Stimulated activated naive B cell treated with anti-CD40 and anti-IgM and Interleukin-4, amounts not matched to agents 10 μg/mL and 1 μg/mL and 100 μg/mL, for 72 hours (primary cell): ENCODE data around the gene ZNF408.
A peak's percentile ranks its signal among the peaks of the same experiment; 100 is the strongest.
"Not testable (repeated sequence)": the region's sequence is repeated elsewhere in the genome, so short reads cannot be mapped to it uniquely, and the experiment has no call there.

Experiments
- ATAC-seq, 2 donors: fragments of 150-1000 bp; cut with Tn5 transposase; replicated peaks; 2 replicates each; pipeline ENCODE4 v1.10.0; 2021; ENCODE audit warnings: moderate library complexity in 1 of 2
- DNase-seq: peaks from one replicate; pipeline ENCODE4 v3.0.0; 2021
- H3K27ac Mint-ChIP-seq: one replicate; pipeline ENCODE4 v1.8.0; 2022; ENCODE audit warnings: mild to moderate bottlenecking, mixed read lengths
- H3K27me3 Mint-ChIP-seq, 2 donors: one replicate each; pipeline ENCODE4 v1.8.0; 2022; ENCODE audit warnings: mixed read lengths in 2 of 2
- H3K36me3 Mint-ChIP-seq, 2 donors: one replicate each; pipeline ENCODE4 v1.8.0; 2022; ENCODE audit warnings: mixed read lengths in 2 of 2, mild to moderate bottlenecking in 1 of 2
- H3K4me1 Mint-ChIP-seq, 2 donors: one replicate each; pipeline ENCODE4 v1.8.0; 2022; ENCODE audit warnings: mixed read lengths in 2 of 2, mild to moderate bottlenecking in 1 of 2
- H3K4me3 Mint-ChIP-seq, 2 donors: one replicate each; pipeline ENCODE4 v1.8.0; 2022; ENCODE audit warnings: mild to moderate bottlenecking in 2 of 2, mixed read lengths in 2 of 2, moderate library complexity in 1 of 2
- H3K9me3 Mint-ChIP-seq, 2 donors: one replicate each; pipeline ENCODE4 v1.8.0; 2022; ENCODE audit warnings: mixed read lengths in 2 of 2, mild to moderate bottlenecking in 1 of 2

ZNF408 gene

DNA sequence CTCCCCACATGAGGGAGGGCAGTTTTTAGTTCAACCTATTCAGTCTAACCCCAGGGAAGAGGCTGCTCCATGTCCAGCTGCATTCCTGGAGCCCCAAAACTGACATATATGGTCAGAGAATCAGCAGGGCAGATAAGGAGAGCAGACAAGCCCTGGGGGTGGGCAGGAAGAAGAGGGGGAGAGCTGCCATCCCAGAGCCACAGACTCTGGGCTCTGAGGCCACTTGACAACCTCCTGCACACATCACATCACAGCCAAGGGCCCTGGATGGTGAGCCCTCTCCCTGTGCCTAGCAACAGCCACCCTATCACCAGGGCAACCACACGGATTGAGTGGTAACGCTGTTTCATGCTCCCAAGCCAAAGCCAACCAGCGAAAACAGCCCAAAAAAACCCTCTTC, 3.5 kb upstream of the ZNF408 start:
- H3K4me1 Mint-ChIP-seq, result peaks cover 27 to 43% of the 10 kb centered on the region in 2 donors
- H3K36me3 Mint-ChIP-seq, result peaks cover 16 to 41% of the 10 kb centered on the region in 2 donors
- no peaks in the 10 kb centered on the region for H3K27me3 Mint-ChIP-seq
- no peak overlapping the region for H3K27ac Mint-ChIP-seq
- DNase-seq (no peak), ATAC-seq (no peak)
- H3K9me3 Mint-ChIP-seq, result no peaks in the 10 kb centered on the region
- H3K4me3 Mint-ChIP-seq, result no peak overlapping the region

DNA sequence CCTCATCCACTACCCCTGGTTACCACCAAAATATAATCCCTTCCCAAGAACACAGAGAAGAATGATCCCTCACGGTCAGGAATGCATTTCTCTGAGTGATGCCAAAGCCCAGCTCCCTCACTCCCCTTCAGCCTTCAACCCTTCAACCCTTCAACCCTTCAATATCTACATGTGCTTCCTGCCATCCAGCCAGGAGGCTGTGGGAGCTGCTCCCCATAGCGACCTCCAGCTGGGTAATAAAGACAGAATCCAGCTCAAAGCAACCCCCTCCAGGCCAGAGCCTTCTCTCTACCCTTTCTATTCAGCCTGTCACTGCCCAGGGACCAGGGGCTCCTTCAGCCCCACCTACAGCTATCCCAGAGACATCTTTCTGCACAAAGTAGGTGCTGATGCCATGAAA, 3.1 kb upstream of the ZNF408 start:
- no peak for DNase-seq
- Mint-ChIP-seq H3K27ac (no peak overlapping the region), H3K4me1 (peaks cover 30 to 47% of the 10 kb centered on the region in 2 donors), H3K9me3 (no peaks in the 10 kb centered on the region), H3K4me3 (no peak overlapping the region), H3K27me3 (no peaks in the 10 kb centered on the region), H3K36me3 (peaks cover 19 to 43% of the 10 kb centered on the region in 2 donors)
- no peak for ATAC-seq

DNA sequence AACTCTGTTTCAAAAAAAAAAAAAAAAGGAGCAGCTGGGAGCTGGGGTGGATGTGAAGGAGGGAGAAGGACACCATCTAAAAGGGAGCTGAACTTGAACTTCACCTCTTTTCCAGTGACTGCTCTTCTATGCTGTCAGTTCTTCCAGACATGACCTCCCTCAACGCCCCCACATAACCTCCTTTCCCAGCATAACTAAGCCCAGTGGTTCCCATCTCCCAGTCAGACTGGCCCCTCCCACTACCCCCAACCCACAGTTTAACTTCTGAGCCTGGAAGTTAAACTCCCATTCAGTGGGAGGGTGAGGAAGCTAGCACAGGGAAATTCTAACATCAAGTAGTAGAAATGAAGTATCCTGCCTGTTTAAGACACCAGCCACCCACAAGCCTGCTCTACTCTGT, 2.2 kb upstream of the ZNF408 start:
- no peak overlapping the region for H3K4me3 Mint-ChIP-seq
- no peaks in the 10 kb centered on the region for H3K27me3 Mint-ChIP-seq
- H3K36me3 Mint-ChIP-seq, result peaks cover 23 to 52% of the 10 kb centered on the region in 2 donors
- no peaks in the 10 kb centered on the region for H3K9me3 Mint-ChIP-seq
- H3K27ac Mint-ChIP-seq, result peak overlapping the region; percentile 25
- peaks cover 33 to 55% of the 10 kb centered on the region in 2 donors for H3K4me1 Mint-ChIP-seq
- no peak for DNase-seq
- no peak for ATAC-seq

DNA sequence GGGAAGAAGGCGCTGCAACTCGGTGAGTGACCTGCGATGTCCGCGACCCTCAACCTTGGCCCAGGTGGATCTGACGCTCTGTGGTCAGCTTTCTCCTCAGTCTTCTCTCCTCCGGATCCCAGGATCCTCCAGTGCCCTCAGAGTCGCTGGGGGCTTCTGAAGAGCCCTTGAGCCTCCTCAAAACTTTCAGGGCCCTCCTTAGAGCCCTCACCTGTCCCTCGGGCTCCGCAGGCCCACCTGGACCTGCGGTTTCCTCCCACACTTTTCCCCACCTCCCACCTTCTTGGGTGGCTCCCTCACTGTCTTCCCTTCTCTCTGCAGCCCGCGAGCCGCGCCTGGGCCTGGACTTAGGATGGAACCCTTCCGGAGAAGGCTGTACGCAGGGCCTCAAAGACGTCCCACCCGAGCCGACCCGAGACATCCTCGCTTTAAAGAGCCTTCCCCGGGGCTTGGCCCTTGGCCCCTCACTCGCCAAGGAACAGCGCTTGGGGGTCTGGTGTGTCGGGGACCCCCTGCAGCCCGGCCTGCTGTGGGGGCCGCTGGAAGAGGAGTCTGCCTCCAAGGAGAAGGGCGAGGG, 335 bp downstream of the ZNF408 start:
- peak in 1 of 2 donors; percentile 1 for ATAC-seq
- peak overlapping the region; percentile 100 for H3K27ac Mint-ChIP-seq
- H3K36me3 Mint-ChIP-seq, result peaks cover 22 to 55% of the 10 kb centered on the region in 2 donors
- peak overlapping the region; percentile 99 for H3K4me3 Mint-ChIP-seq
- DNase-seq, result no peak
- H3K9me3 Mint-ChIP-seq, result no peaks in the 10 kb centered on the region
- peaks cover 29 to 48% of the 10 kb centered on the region in 2 donors for H3K4me1 Mint-ChIP-seq
- H3K27me3 Mint-ChIP-seq, result no peaks in the 10 kb centered on the region

DNA sequence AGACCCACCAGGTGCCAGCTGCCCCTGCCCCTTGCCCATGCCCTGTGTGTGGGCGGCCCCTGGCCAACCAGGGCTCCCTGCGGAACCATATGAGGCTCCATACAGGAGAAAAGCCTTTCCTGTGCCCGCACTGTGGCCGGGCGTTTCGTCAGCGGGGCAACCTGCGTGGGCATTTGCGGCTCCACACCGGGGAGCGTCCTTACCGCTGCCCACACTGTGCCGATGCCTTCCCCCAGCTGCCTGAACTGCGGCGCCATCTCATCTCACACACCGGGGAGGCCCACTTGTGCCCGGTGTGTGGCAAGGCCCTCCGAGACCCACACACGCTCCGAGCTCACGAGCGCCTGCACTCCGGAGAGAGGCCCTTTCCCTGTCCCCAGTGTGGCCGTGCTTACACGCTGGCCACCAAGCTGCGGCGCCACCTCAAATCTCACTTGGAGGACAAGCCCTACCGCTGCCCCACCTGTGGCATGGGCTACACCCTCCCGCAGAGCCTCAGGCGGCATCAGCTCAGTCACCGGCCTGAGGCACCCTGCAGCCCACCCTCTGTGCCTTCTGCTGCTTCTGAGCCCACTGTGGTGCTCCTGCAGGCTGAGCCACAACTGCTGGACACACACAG, 4.3 kb downstream of the ZNF408 start:
- H3K4me3 Mint-ChIP-seq, result no peak overlapping the region
- peaks cover 14 to 25% of the 10 kb centered on the region in 2 donors for H3K4me1 Mint-ChIP-seq
- ATAC-seq (no peak), DNase-seq (no peak)
- H3K27ac Mint-ChIP-seq, result no peak overlapping the region
- no peaks in the 10 kb centered on the region for H3K27me3 Mint-ChIP-seq
- H3K36me3 Mint-ChIP-seq, result peaks cover 37 to 67% of the 10 kb centered on the region in 2 donors
- no peaks in the 10 kb centered on the region for H3K9me3 Mint-ChIP-seq

DNA sequence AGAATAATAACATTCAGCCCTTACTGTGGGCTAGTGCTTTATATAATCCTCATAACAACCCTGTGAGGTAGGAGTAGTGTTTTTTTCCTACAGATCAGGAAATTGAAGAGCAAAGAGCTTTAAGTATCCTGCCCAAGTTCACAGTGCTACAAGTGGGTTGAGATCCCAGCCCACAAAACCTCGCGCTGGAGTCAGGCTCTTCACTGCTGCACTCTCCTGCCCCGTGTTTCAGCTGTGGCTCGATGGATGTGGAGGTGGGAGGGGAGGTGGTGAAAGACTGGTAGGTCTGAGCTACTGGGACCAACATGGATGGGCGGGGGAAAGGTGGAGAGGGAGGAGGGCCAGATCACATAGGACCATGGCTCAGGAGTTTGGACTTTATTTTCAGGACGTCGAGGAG, 6.1 kb downstream of the ZNF408 start:
- H3K27me3 Mint-ChIP-seq, result no peaks in the 10 kb centered on the region
- peaks cover 6 to 16% of the 10 kb centered on the region in 2 donors for H3K4me1 Mint-ChIP-seq
- peaks cover 34 to 55% of the 10 kb centered on the region in 2 donors for H3K36me3 Mint-ChIP-seq
- H3K9me3 Mint-ChIP-seq, result no peaks in the 10 kb centered on the region
- no peak overlapping the region for H3K27ac Mint-ChIP-seq
- DNase-seq (no peak), ATAC-seq (no peak)
- no peak overlapping the region for H3K4me3 Mint-ChIP-seq

DNA sequence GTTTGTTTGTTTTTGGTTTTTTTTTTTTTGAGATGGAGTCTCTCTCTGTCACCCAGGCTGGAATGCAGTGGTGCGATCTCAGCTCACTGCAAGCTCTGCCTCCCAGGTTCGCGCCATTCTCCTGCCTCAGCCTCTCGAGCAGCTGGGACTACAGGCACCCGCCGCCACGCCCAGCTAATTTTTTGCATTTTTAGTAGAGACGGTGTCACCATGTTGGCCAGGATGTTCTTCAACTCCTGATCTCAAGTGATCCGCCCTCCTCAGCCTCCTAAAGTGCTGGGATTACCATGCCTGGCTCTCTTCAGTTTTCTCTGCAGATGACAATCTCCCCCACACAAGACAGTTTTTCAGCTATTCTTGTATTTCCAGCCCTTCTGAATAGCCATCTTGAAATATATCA, 8.5 kb downstream of the ZNF408 start:
- H3K27ac Mint-ChIP-seq, result not testable (repeated sequence)
- peaks cover 27 to 34% of the 10 kb centered on the region in 2 donors for H3K36me3 Mint-ChIP-seq

DNA sequence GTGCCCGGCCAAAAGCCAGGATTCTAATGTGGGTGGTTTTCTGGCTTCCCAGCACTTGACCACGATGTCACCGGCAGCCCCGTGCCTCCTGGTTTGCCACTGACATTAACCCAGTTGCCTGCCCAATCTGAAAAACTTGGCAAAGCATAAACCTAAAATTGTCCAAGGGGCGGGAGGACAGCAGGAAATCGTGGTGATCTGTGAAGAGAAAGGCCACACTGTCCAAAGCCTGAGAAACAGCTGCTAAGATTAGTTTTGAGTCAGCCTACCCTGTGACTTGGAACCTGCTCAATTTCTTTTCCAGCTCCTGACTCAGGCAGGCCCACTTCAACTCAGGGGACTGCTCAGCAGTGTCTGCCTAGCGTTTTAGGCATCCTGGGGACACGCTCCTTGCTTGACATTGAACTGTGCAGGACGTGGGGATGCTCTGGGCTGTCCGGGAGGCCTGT, 10.0 kb downstream of the ZNF408 start:
- Mint-ChIP-seq H3K9me3 (no peaks in the 10 kb centered on the region), H3K4me1 (no peaks in the 10 kb centered on the region), H3K4me3 (no peak overlapping the region), H3K36me3 (peaks cover 21 to 23% of the 10 kb centered on the region in 2 donors), H3K27me3 (no peaks in the 10 kb centered on the region), H3K27ac (no peak overlapping the region)
- ATAC-seq (no peak), DNase-seq (no peak)

More for the DNA sequence above, 8.5 kb downstream of the ZNF408 start:
- not testable (repeated sequence) for H3K9me3 Mint-ChIP-seq, H3K27me3 Mint-ChIP-seq, DNase-seq, H3K4me3 Mint-ChIP-seq, ATAC-seq, H3K4me1 Mint-ChIP-seq

DNA sequence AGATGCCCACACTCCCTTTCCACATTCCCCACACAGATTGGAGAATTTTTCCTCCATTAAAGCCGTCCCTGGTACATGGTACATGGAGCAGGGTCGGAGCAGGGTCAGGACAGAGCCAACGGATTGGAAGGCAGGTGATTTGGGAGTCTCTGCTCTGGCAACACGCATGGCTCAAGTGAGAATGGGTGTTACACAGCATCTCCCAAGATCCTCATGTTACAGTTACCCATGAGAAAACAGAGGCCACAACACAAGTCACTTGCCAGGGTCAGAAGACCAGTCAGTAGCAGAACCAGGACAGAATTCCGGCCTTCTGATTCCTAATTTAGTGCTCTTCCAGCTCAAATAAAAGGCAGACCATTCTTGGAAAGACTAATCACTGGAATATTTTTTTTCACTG, 10.5 kb downstream of the ZNF408 start:
- DNase-seq, result no peak
- ATAC-seq, result no peak
- Mint-ChIP-seq H3K36me3 (peaks cover 17 to 19% of the 10 kb centered on the region in 2 donors), H3K27me3 (no peaks in the 10 kb centered on the region), H3K4me3 (no peak overlapping the region), H3K27ac (no peak overlapping the region), H3K4me1 (no peaks in the 10 kb centered on the region), H3K9me3 (no peaks in the 10 kb centered on the region)

DNA sequence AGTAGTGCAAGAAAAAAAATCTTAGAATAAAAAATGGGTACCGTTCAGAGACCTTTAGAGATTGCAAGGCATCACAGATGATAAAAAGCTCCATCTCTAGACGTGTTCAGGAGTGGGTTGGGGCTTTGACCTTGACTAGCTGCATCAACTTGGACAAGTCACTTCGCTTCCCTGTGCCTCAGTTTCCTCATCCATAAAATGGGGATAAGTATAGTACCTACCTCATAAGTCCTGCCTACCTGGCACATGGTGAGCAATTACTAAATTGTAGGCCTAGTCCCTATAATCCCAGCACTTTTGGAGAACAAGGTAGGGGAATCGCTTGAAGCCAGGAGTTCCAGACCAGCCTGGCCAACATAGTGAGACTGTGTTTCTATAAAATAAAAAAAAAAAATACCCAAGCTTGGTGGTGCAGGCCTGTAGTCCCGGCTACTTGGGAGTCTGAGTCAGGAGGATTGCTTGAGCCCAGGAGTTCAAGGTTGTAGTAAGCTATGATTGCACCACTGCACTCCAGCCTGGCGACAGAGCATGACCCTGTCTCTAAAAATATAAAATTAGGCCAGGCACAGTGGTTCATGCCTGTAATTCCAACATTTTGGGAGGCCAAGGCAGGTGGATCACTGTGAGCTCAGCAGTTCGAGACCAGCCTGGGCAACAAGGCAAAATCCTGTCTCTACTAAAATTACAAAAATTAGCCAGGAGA, 12.2 kb downstream of the ZNF408 start:
- Mint-ChIP-seq H3K36me3 (peaks cover 2 to 4% of the 10 kb centered on the region in 2 donors), H3K27me3 (no peaks in the 10 kb centered on the region), H3K27ac (no peak overlapping the region), H3K9me3 (no peaks in the 10 kb centered on the region), H3K4me1 (no peaks in the 10 kb centered on the region), H3K4me3 (no peak overlapping the region)
- ATAC-seq, result no peak
- no peak for DNase-seq

DNA sequence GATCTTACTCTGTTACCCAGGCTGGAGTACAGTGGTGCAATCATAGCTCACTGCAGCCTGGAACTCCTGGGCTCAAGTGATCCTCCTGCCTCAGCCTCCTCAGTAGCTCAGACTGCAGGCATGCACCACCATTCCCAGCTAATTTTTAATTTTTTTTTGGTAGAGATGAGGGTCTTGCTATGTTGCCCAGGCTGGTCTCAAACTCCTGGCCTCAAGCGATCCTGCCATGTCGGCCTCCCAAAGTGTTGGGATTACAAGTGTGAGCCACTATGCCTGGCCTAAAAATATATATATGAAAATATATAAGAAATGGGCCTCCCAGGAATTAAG, 17.0 kb downstream of the ZNF408 start:
- not testable (repeated sequence) for ATAC-seq, H3K9me3 Mint-ChIP-seq

DNA sequence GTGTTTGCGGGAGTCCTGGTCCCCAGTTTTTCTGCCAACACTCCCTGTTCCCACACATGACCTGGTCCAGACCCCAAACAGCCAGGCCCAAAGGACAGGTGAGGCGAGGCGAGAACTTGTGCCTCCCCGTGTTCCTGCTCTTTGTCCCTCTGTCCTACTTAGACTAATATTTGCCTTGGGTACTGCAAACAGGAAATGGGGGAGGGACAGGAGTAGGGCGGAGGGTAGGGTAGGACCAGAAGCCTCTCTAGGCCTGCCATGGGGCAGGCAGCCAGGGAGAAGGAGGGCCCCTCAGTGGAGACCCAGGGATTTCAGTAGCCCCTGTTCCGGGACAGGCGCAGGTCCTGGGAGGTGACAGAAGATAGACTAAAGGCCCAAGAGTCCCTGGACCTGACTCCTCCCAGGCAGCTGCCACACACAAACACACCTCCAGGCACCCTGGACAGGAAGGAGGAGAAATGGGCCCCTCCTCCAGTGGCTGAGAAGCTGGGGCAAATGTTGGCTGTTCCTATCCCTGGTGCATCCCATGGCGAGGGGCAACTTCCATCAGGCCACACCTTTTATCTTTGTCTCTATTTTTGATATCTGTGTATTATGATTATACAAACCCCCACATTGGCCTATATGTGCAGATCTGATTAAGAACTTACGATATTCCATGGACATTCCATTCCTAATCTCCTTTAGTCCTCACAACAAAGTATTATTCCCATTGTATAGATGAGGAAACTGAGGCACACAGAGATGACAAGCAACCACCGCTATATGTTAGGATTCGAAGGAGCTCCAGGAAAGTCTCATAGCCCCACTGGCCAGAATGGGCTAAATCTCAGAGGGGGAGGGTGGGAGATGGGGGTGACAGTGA, 17.6 kb downstream of the ZNF408 start:
- Mint-ChIP-seq H3K4me1 (no peaks in the 10 kb centered on the region), H3K36me3 (no peaks in the 10 kb centered on the region), H3K9me3 (no peaks in the 10 kb centered on the region), H3K27me3 (no peaks in the 10 kb centered on the region), H3K27ac (no peak overlapping the region), H3K4me3 (no peak overlapping the region)
- ATAC-seq (no peak), DNase-seq (no peak)

More for the DNA sequence above, 17.0 kb downstream of the ZNF408 start:
- H3K27me3 Mint-ChIP-seq, H3K4me3 Mint-ChIP-seq, H3K36me3 Mint-ChIP-seq, H3K27ac Mint-ChIP-seq, H3K4me1 Mint-ChIP-seq, DNase-seq: not testable (repeated sequence)

DNA sequence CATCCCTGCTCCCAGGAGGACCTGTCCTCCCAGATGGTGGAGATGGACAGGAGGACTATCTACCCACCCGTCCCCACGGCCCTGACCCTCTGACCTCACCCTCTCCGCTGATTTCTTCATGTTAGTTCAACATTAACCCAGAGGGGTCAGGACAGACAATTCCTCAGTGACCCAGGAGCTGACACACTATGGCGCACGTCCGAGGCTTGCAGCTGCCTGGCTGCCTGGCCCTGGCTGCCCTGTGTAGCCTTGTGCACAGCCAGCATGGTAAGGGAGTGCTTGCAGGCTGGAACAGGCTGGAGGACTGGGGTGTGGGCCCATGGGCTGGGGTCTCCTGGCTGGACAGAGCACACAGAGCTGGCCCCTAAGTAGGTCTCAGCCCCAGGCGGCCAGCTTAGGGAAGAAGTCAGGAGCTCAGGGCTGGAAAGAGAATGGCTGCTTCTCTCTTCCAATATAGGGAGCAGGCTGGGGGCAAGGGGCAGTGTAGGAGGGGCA, 18.3 kb downstream of the ZNF408 start, which contains the start of gene F2:
Gene F2 (plus strand): TSS at position 166 of the 495 bp plus-strand sequence. CDS start 23 bp downstream, at position 189.
- no peak within 1 kb of the TSS for H3K27ac Mint-ChIP-seq
- H3K9me3 Mint-ChIP-seq, result no peaks in the 10 kb centered on the region
- H3K36me3 Mint-ChIP-seq, result no peaks in the 10 kb centered on the region
- no peaks in the 10 kb centered on the region for H3K4me1 Mint-ChIP-seq
- no peak within 1 kb of the TSS for H3K4me3 Mint-ChIP-seq
- DNase-seq, result no peak
- no peaks in the 10 kb centered on the region for H3K27me3 Mint-ChIP-seq
- ATAC-seq, result no peak
